HCT116 (cell line): ENCODE measurements around the gene KCNC2. TPM values are rescaled to one million over a fixed set of nuclear protein-coding genes. Genes with fewer than 3 reads are reported as not detected.

ENCODE experiments used
- ATAC-seq: fragments of 200-7000 bp; cut with Tn5 transposase; 2 replicates; pipeline ENCODE4 v1.9.1; 2020; ENCODE audit warnings: mild to moderate bottlenecking, moderate library complexity
- BruUV-seq: library from RNA; stranded (reverse); fragments of 400-500 nt; replicated peaks from 2 replicates; lab custom pipeline; 2021; lab: Mats Ljungman, UMichigan
- CTCF ChIA-PET: fragments of 300-600 bp; sonication (Branson Sonifier 250); formaldehyde crosslinking; loops from one replicate; lab custom pipeline; 2021; ENCODE audit warnings: antibody characterized with exemption; lab: Charles Lee
- POLR2A ChIA-PET: fragments of 300-600, 350-600 bp; sonication (Branson Sonifier 250); formaldehyde crosslinking; loops from one replicate; lab custom pipeline; 2021; ENCODE audit warnings: antibody characterized with exemption; lab: Charles Lee
- RAD21 ChIA-PET, 2 experiments: fragments of 300-600 bp; sonication (Branson Sonifier 250); formaldehyde crosslinking; loops; one replicate each; lab custom pipeline; 2023; ENCODE audit warnings: low total read pairs in 2 of 2; ENCODE audit not compliant: uncharacterized antibody in 2 of 2, unreplicated experiment in 2 of 2, low non-redundant PET in 1 of 2; lab: Charles Lee
- DNase-seq: peaks from one replicate; pipeline ENCODE4 v3.0.0-alpha.2; 2010; ENCODE audit warnings: low read depth, low spot score
- H2AFZ ChIP-seq: fragments of 200-600 bp; shearing (Covaris generic), sonication (generic); 2 replicates; pipeline ENCODE4 v1.6.1; 2017; ENCODE audit warnings: low read depth, mixed run types, mixed read lengths, antibody characterized with exemption, low read length; ENCODE audit not compliant: poor library complexity, severe bottlenecking
- H3K27ac ChIP-seq: 2 replicates; pipeline ENCODE4 v1.5.1; 2012; ENCODE audit warnings: low read depth, low read length
- H3K27me3 ChIP-seq: fragments of 200-600 bp; sonication (generic); 2 replicates; pipeline ENCODE4 v1.6.1; 2016; ENCODE audit warnings: mixed run types, low read length, mixed read lengths; ENCODE audit not compliant: insufficient read depth
- H3K36me3 ChIP-seq, 2 experiments: fragments of 200-500 bp in 1 of 2; fragments of 200-600 bp in 1 of 2; sonication (Bioruptor generic) in 1 of 2; sonication (generic) in 1 of 2; 2 replicates each; pipeline versions ENCODE4 v1.5.1 to v1.6.1; 2014 to 2016; ENCODE audit warnings: low read length in 2 of 2, inconsistent platforms in 1 of 2, mixed read lengths in 1 of 2, mixed run types in 1 of 2; ENCODE audit not compliant: insufficient read depth in 2 of 2, control insufficient read depth in 1 of 2
- H3K4me1 ChIP-seq, 2 experiments: fragments of 200-600 bp in 1 of 2; sonication (generic) in 1 of 2; 2 replicates each; pipeline versions ENCODE4 v1.5.1 to v1.6.1; 2012 to 2017; ENCODE audit warnings: low read length in 2 of 2, inconsistent platforms in 1 of 2, mild to moderate bottlenecking in 1 of 2, mixed read lengths in 1 of 2, mixed run types in 1 of 2, moderate library complexity in 1 of 2; ENCODE audit not compliant: insufficient read depth in 2 of 2, control insufficient read depth in 1 of 2
- H3K4me2 ChIP-seq: fragments of 200-600 bp; sonication (generic); 2 replicates; pipeline ENCODE4 v1.6.1; 2017; ENCODE audit warnings: mixed run types, low read length, mixed read lengths
- H3K4me3 ChIP-seq, 2 experiments: fragments of 200-600 bp in 1 of 2; sonication (generic) in 1 of 2; replicated peaks in 1 of 2; 2 replicates each; pipeline ENCODE4 v1.5.1; 2011 to 2016; ENCODE audit warnings: low read length in 2 of 2, control low read depth in 1 of 2, low read depth in 1 of 2, mild to moderate bottlenecking in 1 of 2, mixed read lengths in 1 of 2, mixed run types in 1 of 2
- H3K79me2 ChIP-seq: fragments of 200-600 bp; sonication (generic); 2 replicates; pipeline ENCODE4 v1.6.1; 2017; ENCODE audit warnings: mild to moderate bottlenecking, mixed run types, low read length, moderate library complexity, mixed read lengths; ENCODE audit not compliant: insufficient read depth
- H3K9ac ChIP-seq: fragments of 200-600 bp; sonication (generic); 2 replicates; pipeline ENCODE4 v1.6.1; 2016; ENCODE audit warnings: low read length, mixed read lengths
- H3K9me2 ChIP-seq: fragments of 200-600 bp; sonication (generic), shearing (Covaris generic); 2 replicates; pipeline ENCODE4 v1.6.1; 2017; ENCODE audit warnings: mixed run types, mild to moderate bottlenecking, moderate library complexity; ENCODE audit not compliant: insufficient read depth
- H3K9me3 ChIP-seq, 2 experiments: fragments of 200-500 bp in 1 of 2; fragments of 200-600 bp in 1 of 2; sonication (Bioruptor generic) in 1 of 2; sonication (generic) in 1 of 2; 2 replicates each; pipeline ENCODE4 v1.6.1; 2014 to 2017; ENCODE audit warnings: low read length in 2 of 2, mixed read lengths in 2 of 2, inconsistent platforms in 1 of 2, low read depth in 1 of 2, mild to moderate bottlenecking in 1 of 2, mixed run types in 1 of 2, moderate library complexity in 1 of 2; ENCODE audit not compliant: control insufficient read depth in 1 of 2, insufficient read depth in 1 of 2
- H4K20me1 ChIP-seq: fragments of 200-600 bp; sonication (generic), shearing (Covaris generic); 2 replicates; pipeline ENCODE4 v1.6.1; 2017; ENCODE audit warnings: mixed run types, mild to moderate bottlenecking, moderate library complexity; ENCODE audit not compliant: insufficient read depth
- ATF3 ChIP-seq: IDR thresholded peaks from 2 replicates; pipeline ENCODE4 v1.6.1; 2012
- CBX3 ChIP-seq: IDR thresholded peaks from 2 replicates; pipeline ENCODE4 v1.6.1; 2012; ENCODE audit warnings: low read depth
- CEBPB ChIP-seq: IDR thresholded peaks from 2 replicates; pipeline ENCODE4 v1.6.1; 2012; ENCODE audit warnings: low read depth
- EGR1 ChIP-seq: IDR thresholded peaks from 2 replicates; pipeline ENCODE4 v1.6.1; 2012; ENCODE audit warnings: low read depth
- ELF1 ChIP-seq: IDR thresholded peaks from 2 replicates; pipeline ENCODE4 v1.6.1; 2012; ENCODE audit warnings: low read depth, borderline replicate concordance
- FOSL1 ChIP-seq: IDR thresholded peaks from 2 replicates; pipeline ENCODE4 v1.6.1; 2012; ENCODE audit warnings: low read depth
- JUND ChIP-seq: IDR thresholded peaks from 2 replicates; pipeline ENCODE4 v1.6.1; 2012
- MAX ChIP-seq: IDR thresholded peaks from 2 replicates; pipeline ENCODE4 v1.6.1; 2012
- POLR2A ChIP-seq: IDR thresholded peaks from 2 replicates; pipeline ENCODE4 v1.7.0; 2011; ENCODE audit warnings: borderline replicate concordance; ENCODE audit not compliant: insufficient read depth, insufficient read length; ENCODE audit errors: extremely low read depth
- POLR2AphosphoS5 ChIP-seq: IDR thresholded peaks from 2 replicates; pipeline ENCODE4 v1.6.1; 2011; ENCODE audit warnings: mild to moderate bottlenecking, low read depth, low read length, moderate library complexity
- RAD21 ChIP-seq: IDR thresholded peaks from 2 replicates; pipeline ENCODE4 v1.6.1; 2012; ENCODE audit warnings: low read depth, mild to moderate bottlenecking
- REST ChIP-seq: IDR thresholded peaks from 2 replicates; pipeline ENCODE4 v1.6.1; 2012; ENCODE audit warnings: low read depth
- SIN3A ChIP-seq: IDR thresholded peaks from 2 replicates; pipeline ENCODE4 v1.6.1; 2012; ENCODE audit warnings: low read depth
- SRF ChIP-seq: IDR thresholded peaks from 2 replicates; pipeline ENCODE4 v1.6.1; 2012; ENCODE audit warnings: low read depth
- TCF7L2 ChIP-seq: IDR thresholded peaks from 2 replicates; pipeline ENCODE4 v1.7.0; 2011; ENCODE audit warnings: borderline replicate concordance, inconsistent platforms; ENCODE audit not compliant: insufficient read depth, insufficient read length; ENCODE audit errors: extremely low read depth
- YY1 ChIP-seq: IDR thresholded peaks from 2 replicates; pipeline ENCODE4 v1.6.1; 2011; ENCODE audit warnings: low read length, low read depth, moderate library complexity, mild to moderate bottlenecking; ENCODE audit not compliant: insufficient replicate concordance; ENCODE audit errors: extremely low read depth
- ZFX ChIP-seq: fragments of 450-650 bp; IDR thresholded peaks from 2 replicates; pipeline ENCODE4 v1.6.1; 2017
- intact Hi-C: fragments of 100-400 bp; cut with micrococcal nuclease; formaldehyde crosslinking; loops from 2 replicates; pipeline ENCODE4 v1.10.0; 2022
- total RNA-seq: library from RNA; stranded (reverse); gene quantifications from one replicate; pipeline ENCODE4 v1.2.1, GENCODE V29; 2021; ENCODE audit not compliant: unreplicated experiment

KCNC2 gene
- total RNA-seq, 1 experiment from 2014 or later = not detected

DNA sequence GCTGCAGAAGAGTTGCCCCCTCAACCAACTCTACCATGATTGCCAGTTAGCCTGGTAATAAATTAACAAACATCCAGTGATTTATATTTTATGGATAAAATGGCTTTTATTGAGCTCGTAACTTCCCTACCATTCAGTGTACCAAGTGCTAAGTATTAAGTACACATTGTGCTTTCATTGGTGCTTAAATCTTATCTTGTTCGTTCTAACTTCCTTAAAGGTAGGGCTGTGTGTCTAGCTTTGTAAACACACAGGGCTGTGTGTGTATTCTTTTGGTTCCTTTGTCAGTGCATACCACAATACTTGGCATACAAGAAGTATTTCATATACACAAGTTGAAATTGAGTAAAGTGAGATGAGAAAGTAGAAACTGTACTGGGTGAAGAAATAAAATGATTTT lies 80.4 kb downstream of the KCNC2 start:
- Histone ChIP-seq H3K9ac (no peak overlapping the region), H2AFZ (no peak overlapping the region), H3K27me3 (no peaks in the 10 kb centered on the region), H3K79me2 (no peaks in the 10 kb centered on the region), H3K4me3 (no peak overlapping the region), H3K36me3 (no peaks in the 10 kb centered on the region), H3K4me2 (no peak overlapping the region), H3K9me3 (no peaks in the 10 kb centered on the region), H4K20me1 (no peaks in the 10 kb centered on the region), H3K9me2 (no peaks in the 10 kb centered on the region), H3K27ac (no peak overlapping the region), H3K4me1 (no peaks in the 10 kb centered on the region)
- TF ChIP-seq ELF1 = no peak
- no peak for TF ChIP-seq SIN3A
- TF ChIP-seq ATF3 = no peak
- TF ChIP-seq FOSL1 = no peak
- no peak for TF ChIP-seq CBX3
- TF ChIP-seq JUND = no peak
- TF ChIP-seq MAX = no peak
- ChIA-PET RAD21 (no interaction called here), POLR2A (no interaction called here), CTCF (no interaction called here)
- no TSS peak for BruUV-seq
- intact Hi-C loops = no loop called here
- ATAC-seq (no peak), DNase-seq (no peak)

DNA sequence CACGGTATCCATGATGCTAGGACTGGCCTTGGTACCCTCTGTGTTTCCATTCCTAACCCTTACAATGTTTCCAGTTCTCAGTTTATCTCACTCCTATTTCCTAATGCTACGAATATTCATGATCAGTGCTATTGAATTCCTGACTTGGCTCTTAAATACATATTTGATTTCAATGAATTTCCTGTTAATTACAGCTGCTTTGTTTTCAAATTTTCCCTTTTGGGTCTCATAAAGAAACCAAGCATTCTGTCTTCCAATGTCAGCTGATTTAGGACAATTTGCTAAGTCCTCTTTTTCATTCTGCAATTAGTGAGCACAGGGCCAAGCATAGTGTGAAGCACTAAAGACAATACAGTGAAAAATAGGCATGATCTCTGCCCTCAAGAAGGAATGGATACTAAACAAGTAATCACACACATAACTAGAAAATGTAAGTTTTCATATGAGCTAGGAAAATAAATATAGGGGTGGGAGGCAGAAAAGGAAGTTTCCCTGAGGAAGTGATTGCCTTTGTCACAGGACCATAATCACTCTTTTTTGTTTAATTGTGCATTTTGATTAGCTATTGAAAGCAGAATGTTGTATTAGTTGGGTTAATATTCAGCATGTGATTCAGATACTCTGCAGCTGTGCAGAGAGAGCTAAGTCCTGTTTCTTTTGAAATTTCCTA lies 88.5 kb downstream of the KCNC2 start:
- H2AFZ ChIP-seq = no peak overlapping the region
- POLR2A ChIA-PET = no interaction called here
- H3K27ac ChIP-seq = no peak overlapping the region
- no peaks in the 10 kb centered on the region for H3K27me3 ChIP-seq
- no TSS peak for BruUV-seq
- CTCF ChIA-PET = interaction anchor here (0.7 kb wide), 1 partner anchor 33 kb away, joined by 3 read pairs; no protein-coding TSS in a partner anchor
- no peak overlapping the region for H3K4me2 ChIP-seq
- H3K9me3 ChIP-seq = no peaks in the 10 kb centered on the region
- H3K79me2 ChIP-seq = no peaks in the 10 kb centered on the region
- RAD21 ChIA-PET = no interaction called here
- no peak overlapping the region for H3K4me3 ChIP-seq
- DNase-seq = no peak
- ATAC-seq = no peak
- H3K9ac ChIP-seq = no peak overlapping the region
- no peaks in the 10 kb centered on the region for H4K20me1 ChIP-seq
- H3K4me1 ChIP-seq = no peaks in the 10 kb centered on the region
- intact Hi-C loops = no loop called here
- no peaks in the 10 kb centered on the region for H3K36me3 ChIP-seq
- 0 out of 2 replicates have a peak, but pooled peaks cover 2% of the 10 kb centered on the region for H3K9me2 ChIP-seq
- TF ChIP-seq YY1 = no peak
- no peak for TF ChIP-seq POLR2AphosphoS5
- TF ChIP-seq ZFX = no peak
- TF ChIP-seq CBX3 = no peak
- no peak for TF ChIP-seq POLR2A
- TF ChIP-seq SRF = no peak
- TF ChIP-seq CEBPB = no peak
- TF ChIP-seq REST = no peak
- no peak for TF ChIP-seq TCF7L2
- no peak for TF ChIP-seq EGR1
- TF ChIP-seq RAD21 = no peak
- no peak for TF ChIP-seq FOSL1
- no peak for TF ChIP-seq MAX
